ENCODE results near the gene CUX1. TPM values are rescaled to one million over a fixed set of nuclear protein-coding genes. Genes with fewer than 3 reads are reported as not detected.

CUX1 gene
- total RNA-seq, 4 donors from 2014 or later: 56.9 to 124 (median 93.2) TPM

GRCh38 chr7:102059524-102059923 lies 242.1 kb downstream of the CUX1 start:
- in situ Hi-C loops (cut with MboI; ENCODE audit: low pct_ligation_motif_present in 1 of 4, low pct_unique_long_range_greater_than_20kb in 1 of 4, low sequenced_read_pairs in 3 of 4): no loop called here
- no peak overlapping the region for H3K27ac ChIP-seq
- H3K4me3 ChIP-seq: no peak overlapping the region
- intact Hi-C loops (cut with DNase I; ENCODE audit: low total_unique reads): no loop called here
- H3K36me3 ChIP-seq: no peaks in the 10 kb centered on the region
- no peak for DNase-seq
- H3K27me3 ChIP-seq: no peaks in the 10 kb centered on the region
- H3K9me3 ChIP-seq: no peaks in the 10 kb centered on the region
- peaks cover 0 to 12% (median 8%) of the 10 kb centered on the region in 4 donors for H3K4me1 ChIP-seq
- TF ChIP-seq POLR2A (IDR thresholded peaks at IDR 0.05) (no peak), EP300 (IDR thresholded peaks at IDR 0.05; ENCODE audit: low read depth) (no peak), POLR2AphosphoS5 (IDR thresholded peaks at IDR 0.05) (no peak)
- TF ChIP-seq, protein P1, sequence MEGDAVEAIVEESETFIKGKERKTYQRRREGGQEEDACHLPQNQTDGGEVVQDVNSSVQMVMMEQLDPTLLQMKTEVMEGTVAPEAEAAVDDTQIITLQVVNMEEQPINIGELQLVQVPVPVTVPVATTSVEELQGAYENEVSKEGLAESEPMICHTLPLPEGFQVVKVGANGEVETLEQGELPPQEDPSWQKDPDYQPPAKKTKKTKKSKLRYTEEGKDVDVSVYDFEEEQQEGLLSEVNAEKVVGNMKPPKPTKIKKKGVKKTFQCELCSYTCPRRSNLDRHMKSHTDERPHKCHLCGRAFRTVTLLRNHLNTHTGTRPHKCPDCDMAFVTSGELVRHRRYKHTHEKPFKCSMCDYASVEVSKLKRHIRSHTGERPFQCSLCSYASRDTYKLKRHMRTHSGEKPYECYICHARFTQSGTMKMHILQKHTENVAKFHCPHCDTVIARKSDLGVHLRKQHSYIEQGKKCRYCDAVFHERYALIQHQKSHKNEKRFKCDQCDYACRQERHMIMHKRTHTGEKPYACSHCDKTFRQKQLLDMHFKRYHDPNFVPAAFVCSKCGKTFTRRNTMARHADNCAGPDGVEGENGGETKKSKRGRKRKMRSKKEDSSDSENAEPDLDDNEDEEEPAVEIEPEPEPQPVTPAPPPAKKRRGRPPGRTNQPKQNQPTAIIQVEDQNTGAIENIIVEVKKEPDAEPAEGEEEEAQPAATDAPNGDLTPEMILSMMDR (IDR thresholded peaks at IDR 0.05): no peak
- 77 to 85% methylated on average over 9 of the region's 9 CpGs for WGBS, 2 donors (ENCODE audit: low coverage in 1 of 2)

GRCh38 chr7:102061354-102061945 lies 244.0 kb downstream of the CUX1 start:
- no peaks in the 10 kb centered on the region for H3K9me3 ChIP-seq
- TF ChIP-seq POLR2AphosphoS5 (IDR thresholded peaks at IDR 0.05): no peak
- no peak for TF ChIP-seq EP300 (IDR thresholded peaks at IDR 0.05; ENCODE audit: low read depth)
- no peak for TF ChIP-seq POLR2A (IDR thresholded peaks at IDR 0.05)
- TF ChIP-seq, protein P1 (IDR thresholded peaks at IDR 0.05): no peak
- WGBS, 2 donors (ENCODE audit: low coverage in 1 of 2): 92% methylated on average over 10 of the region's 11 CpGs; no CpG with 5 or more reads in 1 of the 2 donors
- no peaks in the 10 kb centered on the region for H3K36me3 ChIP-seq
- no peak overlapping the region for H3K4me3 ChIP-seq
- no peaks in the 10 kb centered on the region for H3K27me3 ChIP-seq
- no peak overlapping the region for H3K27ac ChIP-seq
- no peak for DNase-seq
- peaks cover 0 to 15% (median 9%) of the 10 kb centered on the region in 4 donors for H3K4me1 ChIP-seq
- intact Hi-C loops (cut with DNase I; ENCODE audit: low total_unique reads) (no loop called here), in situ Hi-C loops (cut with MboI; ENCODE audit: low pct_ligation_motif_present in 1 of 4, low pct_unique_long_range_greater_than_20kb in 1 of 4, low sequenced_read_pairs in 3 of 4) (no loop called here)

DNA sequence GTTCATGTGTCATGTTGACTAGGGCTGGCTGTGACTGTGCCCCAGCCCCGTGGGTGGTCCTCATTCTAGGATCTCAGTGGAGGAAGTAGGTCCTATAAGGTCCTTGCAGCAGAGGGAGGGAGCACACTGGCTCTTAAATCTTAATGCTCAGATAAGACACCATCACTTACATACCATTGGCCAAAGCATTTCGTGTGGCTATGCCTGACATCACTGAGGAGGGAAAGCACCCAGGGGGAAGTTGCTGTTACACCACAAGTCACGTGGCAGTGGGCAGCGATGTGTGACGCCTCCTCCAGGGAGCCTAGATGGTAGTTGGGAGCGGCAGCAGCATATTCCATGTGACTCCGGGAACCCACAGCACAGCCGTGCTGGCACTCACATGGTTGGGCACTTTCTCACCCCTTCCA lies 244.6 kb downstream of the CUX1 start:
- TF ChIP-seq POLR2A (IDR thresholded peaks at IDR 0.05): no peak
- TF ChIP-seq, protein P1 (IDR thresholded peaks at IDR 0.05): no peak
- TF ChIP-seq EP300 (IDR thresholded peaks at IDR 0.05; ENCODE audit: low read depth): no peak
- TF ChIP-seq POLR2AphosphoS5 (IDR thresholded peaks at IDR 0.05): no peak
- no peaks in the 10 kb centered on the region for H3K27me3 ChIP-seq
- DNase-seq: no peak
- peaks cover 0 to 15% (median 9%) of the 10 kb centered on the region in 4 donors for H3K4me1 ChIP-seq
- H3K9me3 ChIP-seq: no peaks in the 10 kb centered on the region
- in situ Hi-C loops (cut with MboI; ENCODE audit: low pct_ligation_motif_present in 1 of 4, low pct_unique_long_range_greater_than_20kb in 1 of 4, low sequenced_read_pairs in 3 of 4): no loop called here
- no peak overlapping the region for H3K27ac ChIP-seq
- intact Hi-C loops (cut with DNase I; ENCODE audit: low total_unique reads): no loop called here
- H3K4me3 ChIP-seq: no peak overlapping the region
- no peaks in the 10 kb centered on the region for H3K36me3 ChIP-seq
- 60 to 77% methylated on average over 1 to 8 of the region's 8 CpGs for WGBS, 2 donors (ENCODE audit: low coverage in 1 of 2)

GRCh38 chr7:102063690-102064180 lies 246.3 kb downstream of the CUX1 start:
- TF ChIP-seq POLR2AphosphoS5 (IDR thresholded peaks at IDR 0.05): no peak
- TF ChIP-seq, protein P1 (IDR thresholded peaks at IDR 0.05): no peak
- TF ChIP-seq POLR2A (IDR thresholded peaks at IDR 0.05): no peak
- TF ChIP-seq EP300 (IDR thresholded peaks at IDR 0.05; ENCODE audit: low read depth): no peak
- Histone ChIP-seq H3K9me3 (no peaks in the 10 kb centered on the region), H3K4me1 (peaks cover 0 to 15% (median 9%) of the 10 kb centered on the region in 4 donors), H3K27me3 (no peaks in the 10 kb centered on the region), H3K27ac (peak overlapping the region in 2 of 4 donors; percentile 53 to 59), H3K36me3 (no peaks in the 10 kb centered on the region), H3K4me3 (no peak overlapping the region)
- intact Hi-C loops (cut with DNase I; ENCODE audit: low total_unique reads): no loop called here
- DNase-seq: peak; percentile 82
- in situ Hi-C loops (cut with MboI; ENCODE audit: low pct_ligation_motif_present in 1 of 4, low pct_unique_long_range_greater_than_20kb in 1 of 4, low sequenced_read_pairs in 3 of 4): no loop called here
- WGBS, 2 donors (ENCODE audit: low coverage in 1 of 2): 46 to 70% methylated on average over 2 to 9 of the region's 9 CpGs
